ENCODE results near the gene ZBED3. TPM values are rescaled to one million over a fixed set of nuclear protein-coding genes. Genes with fewer than 3 reads are reported as not detected.

ZBED3 gene
- total RNA-seq, 4 donors from 2014 or later: 5.4 to 15.0 (median 8.9) TPM

- Histone ChIP-seq H3K27me3 (no peaks in the 10 kb centered on the region), H3K27ac (replicated peaks in 1 of 4) (no peak overlapping the region), H3K4me3 (no peak overlapping the region), H3K9me3 (no peaks in the 10 kb centered on the region), H3K36me3 (no peaks in the 10 kb centered on the region), H3K4me1 (no peaks in the 10 kb centered on the region)
- TF ChIP-seq, protein P1, sequence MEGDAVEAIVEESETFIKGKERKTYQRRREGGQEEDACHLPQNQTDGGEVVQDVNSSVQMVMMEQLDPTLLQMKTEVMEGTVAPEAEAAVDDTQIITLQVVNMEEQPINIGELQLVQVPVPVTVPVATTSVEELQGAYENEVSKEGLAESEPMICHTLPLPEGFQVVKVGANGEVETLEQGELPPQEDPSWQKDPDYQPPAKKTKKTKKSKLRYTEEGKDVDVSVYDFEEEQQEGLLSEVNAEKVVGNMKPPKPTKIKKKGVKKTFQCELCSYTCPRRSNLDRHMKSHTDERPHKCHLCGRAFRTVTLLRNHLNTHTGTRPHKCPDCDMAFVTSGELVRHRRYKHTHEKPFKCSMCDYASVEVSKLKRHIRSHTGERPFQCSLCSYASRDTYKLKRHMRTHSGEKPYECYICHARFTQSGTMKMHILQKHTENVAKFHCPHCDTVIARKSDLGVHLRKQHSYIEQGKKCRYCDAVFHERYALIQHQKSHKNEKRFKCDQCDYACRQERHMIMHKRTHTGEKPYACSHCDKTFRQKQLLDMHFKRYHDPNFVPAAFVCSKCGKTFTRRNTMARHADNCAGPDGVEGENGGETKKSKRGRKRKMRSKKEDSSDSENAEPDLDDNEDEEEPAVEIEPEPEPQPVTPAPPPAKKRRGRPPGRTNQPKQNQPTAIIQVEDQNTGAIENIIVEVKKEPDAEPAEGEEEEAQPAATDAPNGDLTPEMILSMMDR (IDR thresholded peaks at IDR 0.05): no peak
- TF ChIP-seq POLR2AphosphoS5 (IDR thresholded peaks at IDR 0.05): no peak
- intact Hi-C loops (cut with DNase I): no loop called here
- WGBS: 87% methylated on average over 4 of the region's 4 CpGs
- no peak for DNase-seq (ENCODE audit: extremely low spot score)
Observed at GRCh38 chr5:77101298-77101697, 14.2 kb upstream of the ZBED3 start.

DNA sequence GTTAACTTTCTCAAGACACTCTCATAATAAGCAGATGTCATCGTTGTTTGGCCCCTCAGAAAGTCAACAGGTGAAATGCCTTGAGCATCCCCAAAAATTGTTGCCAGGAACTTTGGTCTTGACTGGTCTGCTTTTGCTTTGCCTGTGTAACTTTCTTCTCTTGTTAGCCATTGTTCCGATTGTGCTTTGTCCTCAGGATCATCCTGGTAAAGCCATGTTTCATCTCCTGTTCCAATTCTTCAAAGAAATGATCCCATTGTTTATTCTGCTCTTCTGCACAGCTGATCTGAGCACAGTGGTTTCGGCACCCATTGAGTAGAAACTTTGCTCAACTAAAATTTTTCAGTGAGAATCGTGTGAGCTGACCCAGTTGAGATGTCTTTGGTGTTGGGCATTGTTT lies 8.1 kb upstream of the ZBED3 start:
- TF ChIP-seq POLR2AphosphoS5 (IDR thresholded peaks at IDR 0.05) (no peak), POLR2A (IDR thresholded peaks at IDR 0.05; ENCODE audit: low read depth) (no peak), EP300 (IDR thresholded peaks at IDR 0.05) (no peak)
- TF ChIP-seq, protein P1 (IDR thresholded peaks at IDR 0.05): no peak
- intact Hi-C loops (cut with DNase I): no loop called here
- DNase-seq (ENCODE audit: extremely low spot score): no peak
- 94% methylated on average over 4 of the region's 4 CpGs for whole genome bisulfite sequencing
- Histone ChIP-seq H3K27me3 (no peaks in the 10 kb centered on the region), H3K9me3 (no peaks in the 10 kb centered on the region), H3K4me3 (no peak overlapping the region), H3K27ac (replicated peaks in 1 of 4) (no peak overlapping the region), H3K4me1 (no peaks in the 10 kb centered on the region), H3K36me3 (peaks cover 0 to 6% (median 0%) of the 10 kb centered on the region in 4 donors)

- peak overlapping the region; percentile 82 to 92 (median 90) for H3K4me3 ChIP-seq
- peaks cover 14 to 24% (median 20%) of the 10 kb centered on the region in 4 donors for H3K4me1 ChIP-seq
- peaks cover 0 to 13% (median 2%) of the 10 kb centered on the region in 4 donors for H3K36me3 ChIP-seq
- TF ChIP-seq, protein P1 (IDR thresholded peaks at IDR 0.05): no peak
- TF ChIP-seq POLR2AphosphoS5 (IDR thresholded peaks at IDR 0.05) (peak in 1 of 2 donors; percentile 4), EP300 (IDR thresholded peaks at IDR 0.05) (no peak)
- WGBS: 24% methylated on average over 16 of the region's 16 CpGs
- no peaks in the 10 kb centered on the region for H3K9me3 ChIP-seq
- peak overlapping the region; percentile 90 to 96 (median 94) for H3K27ac ChIP-seq (replicated peaks in 1 of 4)
- no peaks in the 10 kb centered on the region for H3K27me3 ChIP-seq
- no peak for DNase-seq (ENCODE audit: extremely low spot score)
- intact Hi-C loops (cut with DNase I): loop anchor here (10.0 kb wide), 1 partner anchor 483 kb away; no protein-coding TSS in a partner anchor
Observed at GRCh38 chr5:77087484-77088261, 588 bp upstream of the ZBED3 start.

DNA sequence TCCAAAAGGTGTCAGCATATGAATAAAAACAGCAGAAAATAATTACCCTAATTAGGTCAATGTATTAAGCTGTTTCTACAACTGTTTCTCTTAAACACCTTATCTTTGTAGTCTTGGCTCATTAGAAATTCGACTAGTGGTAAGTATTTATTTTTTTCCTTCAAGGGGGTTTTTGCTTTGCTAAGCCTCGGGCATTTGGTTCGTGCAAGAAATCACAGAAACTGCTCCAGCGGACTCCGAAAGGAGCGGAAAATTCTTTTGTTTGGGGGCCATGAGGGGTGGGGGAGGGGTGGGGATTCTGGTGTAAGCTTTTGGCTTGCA lies 757 bp downstream of the ZBED3 start:
- 0% methylated on average over 6 of the region's 6 CpGs for WGBS
- intact Hi-C loops (cut with DNase I): loop anchor here (10.0 kb wide), 1 partner anchor 482 kb away; no protein-coding TSS in a partner anchor

More for the DNA sequence above, 757 bp downstream of the ZBED3 start:
- peak overlapping the region; percentile 82 to 92 (median 90) for H3K4me3 ChIP-seq
- H3K4me1 ChIP-seq: peaks cover 14 to 24% (median 20%) of the 10 kb centered on the region in 4 donors
- TF ChIP-seq, protein P1 (IDR thresholded peaks at IDR 0.05): no peak
- TF ChIP-seq POLR2AphosphoS5 (IDR thresholded peaks at IDR 0.05): no peak
- no peak for TF ChIP-seq POLR2A (IDR thresholded peaks at IDR 0.05; ENCODE audit: low read depth)
- TF ChIP-seq EP300 (IDR thresholded peaks at IDR 0.05): no peak
- no peaks in the 10 kb centered on the region for H3K27me3 ChIP-seq
- peak overlapping the region; percentile 90 to 96 (median 94) for H3K27ac ChIP-seq (replicated peaks in 1 of 4)
- peaks cover 0 to 13% (median 2%) of the 10 kb centered on the region in 4 donors for H3K36me3 ChIP-seq
- no peak for DNase-seq (ENCODE audit: extremely low spot score)
- H3K9me3 ChIP-seq: no peaks in the 10 kb centered on the region

All from esophagus muscularis mucosa (tissue), 4 donors.